ENCODE results near the gene IRS1. TPM values are rescaled to one million over a fixed set of nuclear protein-coding genes. Genes with fewer than 3 reads are reported as not detected.

Gene IRS1, protein sequence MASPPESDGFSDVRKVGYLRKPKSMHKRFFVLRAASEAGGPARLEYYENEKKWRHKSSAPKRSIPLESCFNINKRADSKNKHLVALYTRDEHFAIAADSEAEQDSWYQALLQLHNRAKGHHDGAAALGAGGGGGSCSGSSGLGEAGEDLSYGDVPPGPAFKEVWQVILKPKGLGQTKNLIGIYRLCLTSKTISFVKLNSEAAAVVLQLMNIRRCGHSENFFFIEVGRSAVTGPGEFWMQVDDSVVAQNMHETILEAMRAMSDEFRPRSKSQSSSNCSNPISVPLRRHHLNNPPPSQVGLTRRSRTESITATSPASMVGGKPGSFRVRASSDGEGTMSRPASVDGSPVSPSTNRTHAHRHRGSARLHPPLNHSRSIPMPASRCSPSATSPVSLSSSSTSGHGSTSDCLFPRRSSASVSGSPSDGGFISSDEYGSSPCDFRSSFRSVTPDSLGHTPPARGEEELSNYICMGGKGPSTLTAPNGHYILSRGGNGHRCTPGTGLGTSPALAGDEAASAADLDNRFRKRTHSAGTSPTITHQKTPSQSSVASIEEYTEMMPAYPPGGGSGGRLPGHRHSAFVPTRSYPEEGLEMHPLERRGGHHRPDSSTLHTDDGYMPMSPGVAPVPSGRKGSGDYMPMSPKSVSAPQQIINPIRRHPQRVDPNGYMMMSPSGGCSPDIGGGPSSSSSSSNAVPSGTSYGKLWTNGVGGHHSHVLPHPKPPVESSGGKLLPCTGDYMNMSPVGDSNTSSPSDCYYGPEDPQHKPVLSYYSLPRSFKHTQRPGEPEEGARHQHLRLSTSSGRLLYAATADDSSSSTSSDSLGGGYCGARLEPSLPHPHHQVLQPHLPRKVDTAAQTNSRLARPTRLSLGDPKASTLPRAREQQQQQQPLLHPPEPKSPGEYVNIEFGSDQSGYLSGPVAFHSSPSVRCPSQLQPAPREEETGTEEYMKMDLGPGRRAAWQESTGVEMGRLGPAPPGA (N-terminal part only)
- total RNA-seq, result 10.0 and 10.7 TPM in 2 replicates

DNA sequence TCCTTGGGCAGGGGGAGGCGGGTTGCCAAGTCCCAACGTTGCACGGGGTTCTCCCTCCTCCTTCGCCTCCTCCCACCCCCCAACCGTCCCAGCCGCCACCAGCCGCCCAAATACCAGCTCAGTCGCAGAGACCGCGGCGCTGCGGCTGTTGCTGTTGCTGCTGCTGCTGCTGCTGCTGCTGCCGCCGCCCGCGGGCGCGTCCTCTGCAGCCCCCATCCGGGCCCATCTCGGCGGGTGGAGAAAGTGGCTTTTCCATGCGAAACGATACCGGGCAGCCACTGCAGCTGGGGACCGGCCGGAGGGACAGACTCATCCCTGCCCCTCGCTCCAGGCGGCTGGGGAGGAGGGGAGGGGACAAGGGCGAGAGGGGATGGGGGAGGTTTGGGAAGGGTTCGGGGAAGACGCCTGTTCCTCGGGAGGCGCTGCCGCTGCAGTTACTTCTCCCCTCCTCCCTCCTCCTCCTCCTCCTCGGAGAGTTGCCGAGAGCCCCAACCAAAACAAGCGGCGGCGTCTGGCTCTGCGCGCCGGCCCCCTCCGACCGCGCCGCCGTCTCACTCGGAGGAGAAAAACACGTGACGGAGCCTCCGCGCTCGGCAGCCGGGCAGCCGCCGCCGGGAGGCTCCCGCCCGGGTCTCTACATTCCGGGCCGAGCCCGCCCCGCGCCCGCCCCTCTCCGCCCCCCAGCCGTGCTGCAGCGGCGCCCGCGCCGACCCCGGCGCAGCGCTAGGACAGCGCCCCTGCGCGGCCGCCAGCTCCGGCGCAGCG is at the start of gene IRS1:
IRS1 (minus strand) TSS at position 610 of the 765 bp plus-strand sequence. CDS start 1,082 bp downstream, outside the sequence.

DNA sequence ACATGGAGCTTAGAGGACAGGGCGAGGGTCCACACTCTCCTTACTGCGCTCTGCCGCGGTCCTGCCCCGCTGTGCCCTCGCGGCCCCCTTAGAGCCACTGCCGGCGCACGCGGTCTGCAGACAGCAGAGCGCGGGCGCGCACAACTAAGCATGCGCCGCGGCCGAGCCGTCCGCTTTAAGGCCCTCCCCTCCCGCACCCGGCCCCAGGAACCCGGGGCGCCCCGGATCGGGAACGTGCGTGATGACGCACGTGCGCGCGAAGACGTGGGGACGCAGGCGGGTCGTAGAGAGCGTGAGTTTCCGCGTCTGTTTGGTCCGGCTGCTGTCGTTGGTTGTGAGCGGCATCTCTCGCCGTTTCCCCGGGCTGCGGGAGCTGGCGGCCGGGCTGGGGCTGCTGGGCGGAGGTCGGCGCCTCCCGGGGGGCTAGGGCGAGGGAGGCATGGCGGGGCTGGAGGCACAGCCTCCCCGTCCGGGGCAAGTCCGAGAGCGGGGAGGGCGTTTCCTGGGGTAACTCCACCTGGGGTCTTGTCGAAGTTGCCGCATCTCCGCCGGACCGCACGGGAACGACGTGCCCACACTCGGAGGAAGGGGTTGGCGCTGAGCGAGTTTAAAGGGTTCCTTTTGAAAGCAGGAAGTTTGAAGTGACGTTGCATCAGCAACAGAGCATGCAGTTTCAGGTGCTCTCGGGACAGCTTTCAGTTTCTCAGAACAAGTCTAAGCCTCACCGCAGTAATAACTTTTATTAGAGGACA is 36.4 kb upstream of the IRS1 start, which contains the start of gene RHBDD1:
RHBDD1 (plus strand) TSS at position 259 of the 752 bp plus-strand sequence. CDS start 28,640 bp downstream, outside the sequence.

Other genes starting within 250 kb of the IRS1 start
- 22.8 and 40.1 TPM in 2 replicates for gene RHBDD1, start 36.2 kb upstream of the IRS1 start, total RNA-seq

Data from smooth muscle cell of bladder (primary cell).